ENCODE results near the gene GLIS1. TPM values are rescaled to one million over a fixed set of nuclear protein-coding genes. Genes with fewer than 3 reads are reported as not detected.

Gene GLIS1
- total RNA-seq, 1 donor from 2014 or later: not detected

DNA sequence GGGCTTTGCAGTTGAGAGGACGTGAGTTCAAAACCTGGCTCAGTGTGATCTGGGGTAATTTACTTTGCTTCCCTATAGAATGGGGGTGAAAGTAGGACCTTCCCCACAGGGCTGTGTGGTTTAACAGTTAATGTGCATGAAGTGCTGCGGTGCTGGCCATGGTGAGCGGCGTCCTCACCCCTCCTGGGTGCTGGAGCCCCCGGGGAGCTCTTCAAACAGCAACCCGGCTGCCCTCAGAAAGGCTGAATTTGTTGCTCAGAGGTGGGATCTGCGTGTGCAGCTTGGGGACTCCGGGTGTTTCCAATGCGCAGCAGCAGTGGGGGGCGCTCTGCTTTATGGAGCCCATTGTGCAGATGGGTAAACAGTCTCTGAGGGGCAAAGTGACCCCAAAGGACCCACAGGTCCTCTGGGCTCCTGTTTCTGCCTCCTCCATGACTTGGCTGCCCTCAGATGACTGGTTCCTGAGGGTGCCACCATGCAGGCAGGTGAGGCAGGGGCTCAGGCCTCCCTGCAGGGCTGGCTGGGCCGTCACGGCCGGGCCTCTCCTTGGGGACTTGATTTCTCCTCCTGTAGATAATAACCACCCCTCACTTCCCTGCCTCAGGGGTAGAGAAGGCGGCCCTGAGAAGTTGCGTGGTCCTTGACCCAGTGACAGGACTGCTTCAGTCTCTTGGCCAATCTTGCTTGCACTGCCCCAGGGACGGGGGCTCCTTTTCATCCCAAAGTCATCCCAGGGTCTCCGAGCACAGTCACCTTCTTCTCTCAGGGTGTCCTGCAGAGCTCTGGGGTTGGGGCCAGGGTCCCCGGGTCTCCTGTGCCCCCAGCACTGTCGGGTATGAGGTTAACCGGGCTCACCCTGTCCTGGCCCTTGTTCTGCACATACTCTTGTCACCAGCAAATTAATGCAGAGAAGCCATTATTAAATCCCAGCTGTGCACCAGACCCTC is 239.4 kb downstream of the GLIS1 start:
- H3K4me3 Mint-ChIP-seq: no peak overlapping the region
- ChIA-PET POLR2A (no interaction called here), CTCF (no interaction called here)

DNA sequence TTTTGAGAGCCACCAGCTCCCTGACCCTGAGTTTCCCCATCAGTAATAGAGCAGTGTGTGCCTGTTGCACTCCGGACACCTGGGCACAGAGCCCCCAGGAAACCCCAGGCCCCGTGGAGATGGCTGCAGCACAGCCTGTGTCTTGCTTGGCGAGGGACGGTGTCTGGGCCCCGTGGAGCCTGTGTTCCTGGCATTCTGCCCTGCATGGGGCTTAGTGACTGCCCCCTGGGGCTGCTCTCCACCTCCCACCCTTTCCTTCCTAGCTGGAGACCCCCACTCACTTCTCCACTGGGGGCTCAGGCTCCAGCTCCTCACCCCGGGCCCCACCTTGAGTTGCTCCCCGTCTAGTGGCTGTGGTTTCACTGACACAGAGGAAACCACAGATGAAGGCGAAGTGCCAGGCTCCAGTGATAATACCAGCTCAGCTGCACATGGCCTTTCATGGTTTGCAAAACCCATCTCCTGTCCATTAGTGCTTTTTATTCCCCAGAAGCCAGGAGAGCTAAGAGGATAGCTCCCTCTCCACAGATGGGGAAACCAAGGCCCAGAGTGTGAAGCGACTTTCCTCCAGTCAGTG is 240.3 kb downstream of the GLIS1 start:
- no peaks in the 10 kb centered on the region for H3K4me1 Mint-ChIP-seq
- DNase-seq (no peak), ATAC-seq (ENCODE audit: low read depth) (no peak)
- TF ChIP-seq, protein P1, sequence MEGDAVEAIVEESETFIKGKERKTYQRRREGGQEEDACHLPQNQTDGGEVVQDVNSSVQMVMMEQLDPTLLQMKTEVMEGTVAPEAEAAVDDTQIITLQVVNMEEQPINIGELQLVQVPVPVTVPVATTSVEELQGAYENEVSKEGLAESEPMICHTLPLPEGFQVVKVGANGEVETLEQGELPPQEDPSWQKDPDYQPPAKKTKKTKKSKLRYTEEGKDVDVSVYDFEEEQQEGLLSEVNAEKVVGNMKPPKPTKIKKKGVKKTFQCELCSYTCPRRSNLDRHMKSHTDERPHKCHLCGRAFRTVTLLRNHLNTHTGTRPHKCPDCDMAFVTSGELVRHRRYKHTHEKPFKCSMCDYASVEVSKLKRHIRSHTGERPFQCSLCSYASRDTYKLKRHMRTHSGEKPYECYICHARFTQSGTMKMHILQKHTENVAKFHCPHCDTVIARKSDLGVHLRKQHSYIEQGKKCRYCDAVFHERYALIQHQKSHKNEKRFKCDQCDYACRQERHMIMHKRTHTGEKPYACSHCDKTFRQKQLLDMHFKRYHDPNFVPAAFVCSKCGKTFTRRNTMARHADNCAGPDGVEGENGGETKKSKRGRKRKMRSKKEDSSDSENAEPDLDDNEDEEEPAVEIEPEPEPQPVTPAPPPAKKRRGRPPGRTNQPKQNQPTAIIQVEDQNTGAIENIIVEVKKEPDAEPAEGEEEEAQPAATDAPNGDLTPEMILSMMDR (IDR thresholded peaks at IDR 0.05): no peak
- CTCF ChIA-PET: no interaction called here
- POLR2A ChIA-PET: no interaction called here
- peaks cover 10% of the 10 kb centered on the region for H3K27me3 Mint-ChIP-seq
- intact Hi-C loops (cut with micrococcal nuclease): no loop called here
- H3K9me3 Mint-ChIP-seq: no peaks in the 10 kb centered on the region
- no peak overlapping the region for H3K4me3 Mint-ChIP-seq
- H3K36me3 Mint-ChIP-seq (ENCODE audit: low read depth): no peaks in the 10 kb centered on the region
- no peak overlapping the region for H3K27ac Mint-ChIP-seq

More for the DNA sequence above, 239.4 kb downstream of the GLIS1 start:
- TF ChIP-seq, protein P1 (IDR thresholded peaks at IDR 0.05): no peak
- DNase-seq (no peak), ATAC-seq (ENCODE audit: low read depth) (no peak)
- no peaks in the 10 kb centered on the region for H3K36me3 Mint-ChIP-seq (ENCODE audit: low read depth)
- no peak overlapping the region for H3K27ac Mint-ChIP-seq
- no peaks in the 10 kb centered on the region for H3K4me1 Mint-ChIP-seq
- H3K27me3 Mint-ChIP-seq: peaks cover 10% of the 10 kb centered on the region
- intact Hi-C loops (cut with micrococcal nuclease): no loop called here
- no peaks in the 10 kb centered on the region for H3K9me3 Mint-ChIP-seq

DNA sequence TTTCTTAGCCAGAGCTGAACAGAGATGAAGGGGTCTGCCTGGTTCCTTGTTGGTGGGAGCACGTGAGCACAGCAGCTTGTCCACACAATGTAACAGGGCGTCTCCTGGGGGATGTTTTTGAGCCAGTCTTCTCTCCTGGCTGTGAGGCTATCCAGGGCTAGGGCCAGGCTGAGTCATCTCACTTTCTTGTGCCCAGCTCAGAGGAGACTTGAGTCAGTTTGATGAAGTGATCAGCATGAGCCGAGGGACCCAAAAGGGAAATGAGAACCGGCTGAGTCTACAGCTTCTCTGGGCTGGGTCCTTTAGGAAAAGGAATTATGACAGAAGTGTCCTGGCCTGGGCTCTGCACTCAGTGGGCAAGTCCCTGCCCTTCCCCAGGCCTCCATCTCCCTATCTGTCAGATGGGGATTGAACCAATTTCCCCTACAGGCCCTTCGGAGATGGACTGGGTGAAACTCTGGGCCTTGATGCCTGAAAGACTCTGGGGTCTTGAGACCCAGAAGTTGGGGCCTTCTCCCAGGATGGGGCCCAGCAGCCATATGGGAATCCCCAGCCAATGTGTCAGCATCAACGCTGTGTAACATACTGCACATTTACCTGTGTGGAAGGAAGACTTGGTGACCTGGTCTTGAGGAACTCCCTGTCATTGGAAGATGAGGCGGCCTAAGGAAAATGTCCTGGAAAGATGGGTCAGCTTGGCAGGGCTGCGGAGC is 243.2 kb downstream of the GLIS1 start:
- ChIA-PET POLR2A (no interaction called here), CTCF (no interaction called here)
- Mint-ChIP-seq H3K4me1 (no peaks in the 10 kb centered on the region), H3K4me3 (no peak overlapping the region), H3K36me3 (ENCODE audit: low read depth) (no peaks in the 10 kb centered on the region), H3K27me3 (peaks cover 10% of the 10 kb centered on the region), H3K27ac (no peak overlapping the region), H3K9me3 (no peaks in the 10 kb centered on the region)
- no peak for ATAC-seq (ENCODE audit: low read depth)
- TF ChIP-seq, protein P1 (IDR thresholded peaks at IDR 0.05): no peak
- intact Hi-C loops (cut with micrococcal nuclease): no loop called here
- no peak for DNase-seq

DNA sequence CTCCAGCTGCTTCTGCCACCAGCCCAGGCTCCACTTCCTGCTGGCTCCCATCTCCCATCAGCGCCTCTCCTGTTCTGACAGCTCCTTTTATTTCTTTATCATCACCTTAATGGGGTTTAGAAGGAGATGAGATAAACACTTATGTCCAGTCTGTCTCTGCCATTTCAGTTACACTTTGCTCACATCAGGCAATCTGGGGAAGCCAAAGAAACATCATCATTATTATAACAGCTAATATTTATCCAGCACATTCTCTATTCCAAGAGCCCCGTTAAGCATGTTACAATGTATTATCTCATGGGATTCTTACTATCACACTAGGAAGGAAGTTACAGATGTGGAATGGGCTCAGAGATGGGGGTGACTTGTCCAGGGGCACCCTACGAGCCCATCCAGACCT is 248.6 kb downstream of the GLIS1 start:
- no peak overlapping the region for H3K4me3 Mint-ChIP-seq
- intact Hi-C loops (cut with micrococcal nuclease): no loop called here
- H3K27me3 Mint-ChIP-seq: peaks cover 25% of the 10 kb centered on the region
- ChIA-PET CTCF (no interaction called here), POLR2A (no interaction called here)
- TF ChIP-seq, protein P1 (IDR thresholded peaks at IDR 0.05): no peak
- no peaks in the 10 kb centered on the region for H3K36me3 Mint-ChIP-seq (ENCODE audit: low read depth)
- H3K9me3 Mint-ChIP-seq: no peaks in the 10 kb centered on the region
- DNase-seq (no peak), ATAC-seq (ENCODE audit: low read depth) (no peak)
- peaks cover 3% of the 10 kb centered on the region for H3K4me1 Mint-ChIP-seq
- no peak overlapping the region for H3K27ac Mint-ChIP-seq
